ENCODE results near the gene AGXT.

DNA sequence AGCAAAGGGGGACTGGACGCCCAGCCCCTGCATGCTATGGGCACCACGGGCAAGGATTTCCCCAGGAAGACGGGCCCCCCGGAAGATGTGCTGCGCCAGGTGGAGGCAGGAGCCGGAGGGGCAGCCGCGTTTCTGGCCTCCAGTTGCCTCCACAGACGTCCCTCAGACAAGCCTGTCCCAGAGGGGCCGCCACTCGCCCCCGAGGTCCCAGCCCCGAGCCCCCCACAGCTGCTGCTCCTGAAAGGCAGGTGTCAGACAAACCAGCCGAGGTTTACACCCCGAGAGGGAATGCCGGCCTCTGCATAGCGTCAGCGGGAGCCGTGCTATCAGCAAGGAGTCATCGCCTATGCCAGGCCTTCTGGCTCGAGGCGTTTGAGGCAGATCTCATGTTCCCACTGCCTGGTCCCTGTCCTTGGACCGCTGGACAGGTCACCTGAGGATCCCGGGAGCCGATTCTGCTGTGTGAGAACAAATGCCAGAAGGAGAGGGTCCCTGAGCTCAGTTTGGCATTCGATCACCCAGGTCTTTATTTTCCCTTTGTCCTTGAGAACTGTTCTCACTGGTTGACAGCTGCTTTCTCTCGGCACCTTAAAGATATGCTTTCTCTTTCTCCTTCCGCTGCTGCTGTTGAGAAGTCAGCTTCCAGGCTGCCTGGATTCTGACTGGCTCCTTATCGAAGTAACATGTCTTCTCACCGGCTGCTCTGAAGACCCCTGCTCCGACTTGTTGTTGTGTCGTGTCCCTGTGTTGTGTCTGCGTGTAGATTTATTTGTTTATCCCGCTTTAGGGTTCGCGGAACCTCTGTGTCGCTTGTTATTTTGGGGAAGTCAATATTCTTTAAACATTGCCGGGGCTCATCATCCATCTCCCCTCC lies 58.1 kb downstream of the AGXT start:
- TF ChIP-seq POLR2AphosphoS5 (IDR thresholded peaks at IDR 0.05; ENCODE audit: insufficient read depth in 1 of 2, low read depth in 1 of 2), result no peak
- TF ChIP-seq, protein P1, sequence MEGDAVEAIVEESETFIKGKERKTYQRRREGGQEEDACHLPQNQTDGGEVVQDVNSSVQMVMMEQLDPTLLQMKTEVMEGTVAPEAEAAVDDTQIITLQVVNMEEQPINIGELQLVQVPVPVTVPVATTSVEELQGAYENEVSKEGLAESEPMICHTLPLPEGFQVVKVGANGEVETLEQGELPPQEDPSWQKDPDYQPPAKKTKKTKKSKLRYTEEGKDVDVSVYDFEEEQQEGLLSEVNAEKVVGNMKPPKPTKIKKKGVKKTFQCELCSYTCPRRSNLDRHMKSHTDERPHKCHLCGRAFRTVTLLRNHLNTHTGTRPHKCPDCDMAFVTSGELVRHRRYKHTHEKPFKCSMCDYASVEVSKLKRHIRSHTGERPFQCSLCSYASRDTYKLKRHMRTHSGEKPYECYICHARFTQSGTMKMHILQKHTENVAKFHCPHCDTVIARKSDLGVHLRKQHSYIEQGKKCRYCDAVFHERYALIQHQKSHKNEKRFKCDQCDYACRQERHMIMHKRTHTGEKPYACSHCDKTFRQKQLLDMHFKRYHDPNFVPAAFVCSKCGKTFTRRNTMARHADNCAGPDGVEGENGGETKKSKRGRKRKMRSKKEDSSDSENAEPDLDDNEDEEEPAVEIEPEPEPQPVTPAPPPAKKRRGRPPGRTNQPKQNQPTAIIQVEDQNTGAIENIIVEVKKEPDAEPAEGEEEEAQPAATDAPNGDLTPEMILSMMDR (IDR thresholded peaks at IDR 0.05), result no peak

Measured in vagina (tissue), 2 donors.